Epithelial cell of proximal tubule (primary cell): ENCODE data around the gene KIAA2012. TPM values are rescaled to one million over a fixed set of nuclear protein-coding genes. Genes with fewer than 3 reads are reported as not detected.

ENCODE experiments used
- DNase-seq: peaks from one replicate; pipeline ENCODE4 v3.0.0-alpha.2; 2011; ENCODE audit warnings: low read depth
- H3K4me3 ChIP-seq: 2 replicates; pipeline ENCODE4 v1.5.1; 2011; ENCODE audit warnings: low read depth, mild to moderate bottlenecking, low read length
- total RNA-seq: library from RNA; depleted of rRNA; stranded (reverse); fragments of >200 nt; gene quantifications from 2 replicates; pipeline ENCODE4 v1.2.3, GENCODE V29; 2015
- TF ChIP-seq, protein P1 (sequence below): conservative IDR thresholded peaks from 2 replicates; pipeline ENCODE4 v1.5.1; 2012; ENCODE audit warnings: low read depth, mild to moderate bottlenecking, low read length

The KIAA2012 gene
- total RNA-seq, 1 donor from 2014 or later = not detected

- DNase-seq = no peak
- TF ChIP-seq, protein P1, sequence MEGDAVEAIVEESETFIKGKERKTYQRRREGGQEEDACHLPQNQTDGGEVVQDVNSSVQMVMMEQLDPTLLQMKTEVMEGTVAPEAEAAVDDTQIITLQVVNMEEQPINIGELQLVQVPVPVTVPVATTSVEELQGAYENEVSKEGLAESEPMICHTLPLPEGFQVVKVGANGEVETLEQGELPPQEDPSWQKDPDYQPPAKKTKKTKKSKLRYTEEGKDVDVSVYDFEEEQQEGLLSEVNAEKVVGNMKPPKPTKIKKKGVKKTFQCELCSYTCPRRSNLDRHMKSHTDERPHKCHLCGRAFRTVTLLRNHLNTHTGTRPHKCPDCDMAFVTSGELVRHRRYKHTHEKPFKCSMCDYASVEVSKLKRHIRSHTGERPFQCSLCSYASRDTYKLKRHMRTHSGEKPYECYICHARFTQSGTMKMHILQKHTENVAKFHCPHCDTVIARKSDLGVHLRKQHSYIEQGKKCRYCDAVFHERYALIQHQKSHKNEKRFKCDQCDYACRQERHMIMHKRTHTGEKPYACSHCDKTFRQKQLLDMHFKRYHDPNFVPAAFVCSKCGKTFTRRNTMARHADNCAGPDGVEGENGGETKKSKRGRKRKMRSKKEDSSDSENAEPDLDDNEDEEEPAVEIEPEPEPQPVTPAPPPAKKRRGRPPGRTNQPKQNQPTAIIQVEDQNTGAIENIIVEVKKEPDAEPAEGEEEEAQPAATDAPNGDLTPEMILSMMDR = no peak
- H3K4me3 ChIP-seq = no peak overlapping the region
These were observed 176.6 kb downstream of the KIAA2012 start for GRCh38 chr2:202249521-202250253.

DNA sequence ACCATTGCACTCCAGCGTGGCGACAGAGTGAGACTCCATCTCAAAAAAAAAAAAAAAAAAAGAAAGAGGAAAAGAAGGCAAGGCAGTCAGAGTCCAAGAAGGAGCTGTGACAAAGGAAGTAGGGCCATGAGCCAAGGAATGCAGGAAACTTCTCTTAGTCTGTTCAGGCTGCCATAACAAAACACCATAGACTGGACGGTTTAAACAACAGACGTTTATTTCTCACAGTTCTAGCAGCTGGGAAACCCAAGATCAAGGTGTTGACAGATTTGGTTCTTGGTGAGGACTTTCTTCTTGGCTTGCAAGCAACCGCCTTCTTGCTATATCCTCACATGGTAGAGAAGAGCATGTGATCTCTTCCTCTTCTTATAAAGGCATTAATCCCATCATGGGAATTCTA, 178.4 kb downstream of the KIAA2012 start:
- H3K4me3 ChIP-seq = no peak overlapping the region
- DNase-seq = no peak
- TF ChIP-seq, protein P1 = no peak

Other genes starting within 250 kb of the KIAA2012 start
- 34.8 and 36.6 TPM in 2 replicates for gene FZD7, start 39.4 kb upstream of the KIAA2012 start, total RNA-seq
- 121 and 129 TPM in 2 replicates for gene SUMO1, start 165.3 kb downstream of the KIAA2012 start, total RNA-seq
- 79.0 and 96.7 TPM in 2 replicates for gene NOP58, start 192.5 kb downstream of the KIAA2012 start, total RNA-seq